OCI-LY3 (cell line): ENCODE measurements around the gene GPR89B.
"Not testable (repeated sequence)": the region's sequence is repeated elsewhere in the genome, so short reads cannot be mapped to it uniquely, and the experiment has no call there.

Experiments used
- H2AFZ ChIP-seq: fragments of 200-600, 300-600 bp; shearing (Covaris generic); 2 replicates; pipeline ENCODE4 v1.6.0; 2014; ENCODE audit warnings: antibody characterized with exemption, low read depth, low read length
- H3K27ac ChIP-seq: fragments of 200-600, 300-600 bp; sonication (generic); 2 replicates; pipeline ENCODE4 v1.5.1; 2014; ENCODE audit warnings: mild to moderate bottlenecking, low read length, moderate library complexity, mixed read lengths
- H3K27me3 ChIP-seq: fragments of 200-600, 300-600 bp; sonication (generic); 2 replicates; pipeline ENCODE4 v1.6.1; 2014; ENCODE audit warnings: low read depth, low read length, mixed read lengths
- H3K36me3 ChIP-seq: fragments of 200-600, 300-600 bp; sonication (generic); replicated peaks from 2 replicates; pipeline ENCODE3; 2014; ENCODE audit warnings: low read depth, low read length, mixed read lengths
- H3K4me1 ChIP-seq: fragments of 300-600, 200-600 bp; sonication (generic); 2 replicates; pipeline ENCODE4 v1.6.1; 2014; ENCODE audit warnings: low read length, mixed read lengths
- H3K4me2 ChIP-seq: fragments of 200-600, 300-600 bp; sonication (generic); 2 replicates; pipeline ENCODE4 v1.6.1; 2014; ENCODE audit warnings: low read length, mixed read lengths
- H3K4me3 ChIP-seq: fragments of 300-600, 200-600 bp; sonication (generic); 2 replicates; pipeline ENCODE4 v1.5.1; 2014; ENCODE audit warnings: antibody characterized with exemption, mild to moderate bottlenecking, low read length, moderate library complexity
- H3K79me2 ChIP-seq: fragments of 300-600, 200-600 bp; shearing (Covaris generic); 2 replicates; pipeline ENCODE4 v1.6.1; 2014; ENCODE audit warnings: mild to moderate bottlenecking, low read length, mixed read lengths
- H3K9ac ChIP-seq: fragments of 300-600, 200-600 bp; shearing (Covaris generic); 2 replicates; pipeline ENCODE4 v1.6.0; 2014; ENCODE audit warnings: mild to moderate bottlenecking, low read length, moderate library complexity
- H3K9me3 ChIP-seq: fragments of 200-600, 300-600 bp; shearing (Covaris generic); 2 replicates; pipeline ENCODE4 v1.6.1; 2014; ENCODE audit warnings: low read length, mixed read lengths; ENCODE audit not compliant: insufficient read depth
- H4K20me1 ChIP-seq: fragments of 200-600, 300-600 bp; sonication (generic); 2 replicates; pipeline ENCODE4 v1.6.1; 2016; ENCODE audit warnings: low read length, mixed read lengths; ENCODE audit not compliant: insufficient read depth
- CTCF ChIP-seq: fragments of 200-600, 300-600 bp; sonication (generic); IDR thresholded peaks from 2 replicates; pipeline ENCODE4 v1.5.1; 2014; ENCODE audit warnings: antibody characterized with exemption, low read length, low read depth
- EZH2phosphoT487 ChIP-seq: fragments of 200-600 bp; shearing (Covaris generic); IDR thresholded peaks from 2 replicates; pipeline ENCODE4 v1.6.1; 2018; ENCODE audit warnings: antibody characterized with exemption, mixed run types, low read depth

Gene GPR89B

DNA sequence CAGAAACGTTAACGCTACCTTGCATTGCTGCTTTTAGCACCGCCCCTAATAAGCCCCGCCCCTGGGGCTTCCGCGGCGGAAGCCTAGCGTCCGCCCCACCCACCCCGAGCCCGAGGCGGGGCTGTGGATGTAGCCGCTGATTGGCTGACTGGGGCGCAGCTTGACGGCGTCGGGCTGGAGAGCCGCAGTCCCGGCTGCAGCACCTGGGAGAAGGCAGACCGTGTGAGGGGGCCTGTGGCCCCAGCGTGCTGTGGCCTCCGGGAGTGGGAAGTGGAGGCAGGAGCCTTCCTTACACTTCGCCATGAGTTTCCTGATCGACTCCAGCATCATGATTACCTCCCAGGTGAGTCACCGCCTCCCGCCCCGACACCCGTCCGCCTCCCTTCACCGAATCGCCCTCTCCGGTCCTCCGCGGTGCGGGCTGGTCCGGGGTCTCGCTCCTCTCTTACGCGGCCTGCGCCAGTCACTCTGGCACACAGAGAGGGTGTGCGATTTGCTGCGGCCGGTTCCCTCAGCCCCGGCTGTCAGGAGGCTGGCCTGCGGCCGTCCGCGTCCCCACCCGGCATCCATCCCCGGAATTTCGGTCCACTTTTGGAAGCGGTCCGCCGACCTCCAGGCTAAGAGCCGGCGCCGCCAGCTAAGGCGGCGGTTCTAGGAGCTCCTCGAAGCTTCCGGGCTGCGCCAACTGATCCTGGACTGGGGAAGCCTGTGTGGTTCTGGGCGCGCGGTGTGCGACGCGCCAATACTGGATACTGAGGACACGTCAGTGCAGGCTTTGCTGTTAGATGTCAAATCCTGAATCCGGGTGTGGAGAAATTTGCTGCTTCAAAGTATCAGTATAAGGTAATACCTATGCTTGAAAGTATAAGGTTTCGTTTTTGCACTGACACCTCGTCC is at the start of gene GPR89B:
Gene GPR89B (plus strand): TSS at position 185 of the 897 bp plus-strand sequence. CDS start 117 bp downstream, at position 302.
- H3K9me3 ChIP-seq, H3K36me3 ChIP-seq, H3K27me3 ChIP-seq, H4K20me1 ChIP-seq, H3K4me1 ChIP-seq: not testable (repeated sequence)
- Histone ChIP-seq H2AFZ (peak within 1 kb of the TSS; percentile 64; the same call in 1 of the 2 replicates), H3K4me3 (peak within 1 kb of the TSS; percentile 98), H3K27ac (0 out of 2 replicates have a peak within 1 kb of the TSS, but pooled peaks have one; percentile 26), H3K4me2 (peak within 1 kb of the TSS; percentile 62), H3K79me2 (peaks cover 13% of the 10 kb centered on the region), H3K9ac (peak within 1 kb of the TSS; percentile 88)

- Histone ChIP-seq H3K4me2 (no peak overlapping the region), H3K27me3 (0 out of 2 replicates have a peak, but pooled peaks cover 5% of the 10 kb centered on the region), H3K9me3 (peaks cover 6% of the 10 kb centered on the region; the same call in 1 of the 2 replicates), H2AFZ (no peak overlapping the region), H3K27ac (no peak overlapping the region), H3K4me3 (no peak overlapping the region), H3K36me3 (no peaks in the 10 kb centered on the region), H3K9ac (no peak overlapping the region), H4K20me1 (no peaks in the 10 kb centered on the region), H3K79me2 (no peaks in the 10 kb centered on the region), H3K4me1 (no peaks in the 10 kb centered on the region)
- no peak for TF ChIP-seq EZH2phosphoT487
- no peak for TF ChIP-seq CTCF
These were observed 48.3 kb upstream of the GPR89B start for GRCh38 chr1:147879911-147880310.

- no peak overlapping the region for H3K9ac ChIP-seq
- H3K36me3 ChIP-seq: no peaks in the 10 kb centered on the region
- no peak overlapping the region for H3K4me2 ChIP-seq
- no peaks in the 10 kb centered on the region for H3K79me2 ChIP-seq
- no peaks in the 10 kb centered on the region for H4K20me1 ChIP-seq
- H3K9me3 ChIP-seq: peaks cover 6% of the 10 kb centered on the region; the same call in 1 of the 2 replicates
- TF ChIP-seq CTCF: no peak
- no peak for TF ChIP-seq EZH2phosphoT487
- no peak overlapping the region for H3K27ac ChIP-seq
- no peak overlapping the region for H3K4me3 ChIP-seq
- no peaks in the 10 kb centered on the region for H3K4me1 ChIP-seq
- 0 out of 2 replicates have a peak, but pooled peaks cover 5% of the 10 kb centered on the region for H3K27me3 ChIP-seq
- no peak overlapping the region for H2AFZ ChIP-seq
These were observed 45.7 kb upstream of the GPR89B start for GRCh38 chr1:147882535-147882934.

DNA sequence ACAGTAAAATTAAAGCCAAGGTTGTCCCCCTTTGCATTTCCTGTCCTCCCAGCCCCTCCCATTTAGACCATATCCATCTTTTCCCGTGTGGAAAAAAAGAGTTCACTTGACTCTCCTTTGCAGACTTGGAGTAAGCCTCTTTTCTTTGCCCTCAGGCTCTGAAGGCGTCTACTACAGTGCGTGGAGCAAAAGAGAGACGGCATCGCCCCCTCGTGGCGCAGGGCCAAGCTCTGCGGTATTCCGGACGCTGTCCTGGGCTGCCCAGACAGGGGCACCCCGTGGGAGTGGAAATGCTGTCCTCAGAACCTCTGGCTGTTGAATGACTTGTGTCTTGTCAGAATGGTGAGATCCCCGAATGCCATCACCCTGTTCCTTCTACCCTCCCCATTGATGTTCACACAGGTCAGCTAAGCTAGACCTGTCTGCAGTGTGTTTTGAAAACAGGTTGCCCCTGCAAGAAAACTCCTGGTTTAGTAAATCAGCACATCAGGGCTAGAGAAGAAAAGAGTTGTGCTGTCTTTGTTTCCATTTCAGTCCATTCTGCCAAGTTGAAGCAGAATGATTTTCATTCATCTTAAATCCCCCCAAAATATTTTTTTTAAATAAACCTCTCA is 37.9 kb upstream of the GPR89B start:
- Histone ChIP-seq H4K20me1 (no peaks in the 10 kb centered on the region), H3K27ac (no peak overlapping the region), H3K4me1 (no peaks in the 10 kb centered on the region), H3K79me2 (no peaks in the 10 kb centered on the region), H3K36me3 (no peaks in the 10 kb centered on the region), H3K9me3 (no peaks in the 10 kb centered on the region), H3K27me3 (peaks cover 8% of the 10 kb centered on the region), H3K9ac (no peak overlapping the region), H3K4me2 (peak overlapping the region; percentile 37), H2AFZ (no peak overlapping the region), H3K4me3 (no peak overlapping the region)
- TF ChIP-seq CTCF: peak; percentile 94
- no peak for TF ChIP-seq EZH2phosphoT487
